Neural cell (in vitro differentiated cells): ENCODE data around the gene TP53TG5.

Experiments used
- EP300 ChIP-seq: fragments of 450-650 bp; conservative IDR thresholded peaks from 2 replicates; pipeline ENCODE4 v1.6.1; 2014; ENCODE audit warnings: antibody characterized with exemption, mild to moderate bottlenecking, moderate library complexity; ENCODE audit not compliant: poor library complexity, severe bottlenecking
- TAF1 ChIP-seq: IDR thresholded peaks from 2 replicates; pipeline ENCODE4 v1.6.1; 2012; ENCODE audit warnings: low read depth
- TF ChIP-seq, protein P1 (sequence below): fragments of 450-650 bp; IDR thresholded peaks from 2 replicates; pipeline ENCODE4 v1.5.1; 2014; ENCODE audit warnings: antibody characterized with exemption, mild to moderate bottlenecking, moderate library complexity; ENCODE audit not compliant: poor library complexity, severe bottlenecking

DNA sequence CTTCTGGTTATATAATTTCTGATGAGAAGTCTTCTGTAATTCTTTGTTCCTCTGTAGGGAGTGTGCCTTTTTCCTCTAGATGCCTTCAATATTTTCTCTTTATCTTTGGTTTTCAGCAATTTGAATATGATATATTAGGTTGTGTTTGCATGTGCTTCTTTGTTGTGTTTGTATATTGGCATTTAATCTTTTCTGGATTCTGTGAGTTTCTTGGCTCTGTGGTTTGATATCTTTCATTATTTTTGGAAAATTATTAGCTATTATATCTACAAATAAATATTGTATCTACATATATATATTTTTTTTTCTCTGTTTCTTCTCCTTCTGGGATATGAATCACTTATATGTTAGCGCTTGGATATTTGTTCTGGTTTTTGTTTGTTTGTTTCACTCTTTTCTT, 20.9 kb upstream of the TP53TG5 start:
- TF ChIP-seq TAF1 (no peak), EP300 (no peak)
- TF ChIP-seq, protein P1, sequence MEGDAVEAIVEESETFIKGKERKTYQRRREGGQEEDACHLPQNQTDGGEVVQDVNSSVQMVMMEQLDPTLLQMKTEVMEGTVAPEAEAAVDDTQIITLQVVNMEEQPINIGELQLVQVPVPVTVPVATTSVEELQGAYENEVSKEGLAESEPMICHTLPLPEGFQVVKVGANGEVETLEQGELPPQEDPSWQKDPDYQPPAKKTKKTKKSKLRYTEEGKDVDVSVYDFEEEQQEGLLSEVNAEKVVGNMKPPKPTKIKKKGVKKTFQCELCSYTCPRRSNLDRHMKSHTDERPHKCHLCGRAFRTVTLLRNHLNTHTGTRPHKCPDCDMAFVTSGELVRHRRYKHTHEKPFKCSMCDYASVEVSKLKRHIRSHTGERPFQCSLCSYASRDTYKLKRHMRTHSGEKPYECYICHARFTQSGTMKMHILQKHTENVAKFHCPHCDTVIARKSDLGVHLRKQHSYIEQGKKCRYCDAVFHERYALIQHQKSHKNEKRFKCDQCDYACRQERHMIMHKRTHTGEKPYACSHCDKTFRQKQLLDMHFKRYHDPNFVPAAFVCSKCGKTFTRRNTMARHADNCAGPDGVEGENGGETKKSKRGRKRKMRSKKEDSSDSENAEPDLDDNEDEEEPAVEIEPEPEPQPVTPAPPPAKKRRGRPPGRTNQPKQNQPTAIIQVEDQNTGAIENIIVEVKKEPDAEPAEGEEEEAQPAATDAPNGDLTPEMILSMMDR: no peak
